CD4-positive, alpha-beta T cell treated with Interleukin-10 for 1 hour (primary cell): ENCODE measurements around the gene FCHSD2.
"Not testable (repeated sequence)": the region's sequence is repeated elsewhere in the genome, so short reads cannot be mapped to it uniquely, and the experiment has no call there.

ENCODE experiments used
- DNase-seq: peaks from one replicate; pipeline ENCODE4 v3.0.0-alpha.2; 2020

FCHSD2 gene

GRCh38 chr11:72918851-72919250 is 223.3 kb downstream of the FCHSD2 start:
- no peak for DNase-seq

GRCh38 chr11:72912253-72912652 is 229.9 kb downstream of the FCHSD2 start:
- DNase-seq, result no peak

- DNase-seq, result not testable (repeated sequence)
Observed at GRCh38 chr11:72909558-72910388, 232.3 kb downstream of the FCHSD2 start.

GRCh38 chr11:72908032-72908676 is 234.0 kb downstream of the FCHSD2 start:
- no peak for DNase-seq

GRCh38 chr11:72904016-72904415 is 238.1 kb downstream of the FCHSD2 start:
- no peak for DNase-seq

- DNase-seq, result no peak
Observed at GRCh38 chr11:72901374-72901773, 240.7 kb downstream of the FCHSD2 start.

GRCh38 chr11:72900013-72900412 is 242.1 kb downstream of the FCHSD2 start:
- no peak for DNase-seq

- no peak for DNase-seq
Observed at GRCh38 chr11:72899238-72899637, 242.9 kb downstream of the FCHSD2 start.

- DNase-seq, result no peak
Observed at GRCh38 chr11:72897506-72897905, 244.6 kb downstream of the FCHSD2 start.

GRCh38 chr11:72896431-72896830 is 245.7 kb downstream of the FCHSD2 start:
- DNase-seq, result no peak

- no peak for DNase-seq
Observed at GRCh38 chr11:72890881-72891280, 251.2 kb downstream of the FCHSD2 start.

- no peak for DNase-seq
Observed at GRCh38 chr11:72886619-72887018, 255.5 kb downstream of the FCHSD2 start.

- no peak for DNase-seq
Observed at GRCh38 chr11:72885749-72886609, 256.1 kb downstream of the FCHSD2 start.

GRCh38 chr11:72876147-72876546 is 266.0 kb downstream of the FCHSD2 start:
- no peak for DNase-seq

GRCh38 chr11:72875736-72876135 is 266.4 kb downstream of the FCHSD2 start:
- DNase-seq, result no peak

GRCh38 chr11:72872012-72872411 is 270.1 kb downstream of the FCHSD2 start:
- DNase-seq, result no peak

- DNase-seq, result no peak
Observed at GRCh38 chr11:72871119-72871518, 271.0 kb downstream of the FCHSD2 start.

GRCh38 chr11:72869831-72870230 is 272.3 kb downstream of the FCHSD2 start:
- no peak for DNase-seq

GRCh38 chr11:72867970-72868369 is 274.1 kb downstream of the FCHSD2 start:
- DNase-seq, result no peak

GRCh38 chr11:72864702-72865655 is 277.1 kb downstream of the FCHSD2 start:
- DNase-seq, result no peak

- DNase-seq, result no peak
Observed at GRCh38 chr11:72863916-72864315, 278.2 kb downstream of the FCHSD2 start.

- no peak for DNase-seq
Observed at GRCh38 chr11:72863091-72863490, 279.0 kb downstream of the FCHSD2 start.
